RKO (cell line): Measurements from ENCODE around the gene TPSB2.

ENCODE experiments used
- DNase-seq: peaks from one replicate; pipeline ENCODE4 v3.0.0-alpha.2; 2016; ENCODE audit warnings: low spot score

Gene TPSB2

DNA sequence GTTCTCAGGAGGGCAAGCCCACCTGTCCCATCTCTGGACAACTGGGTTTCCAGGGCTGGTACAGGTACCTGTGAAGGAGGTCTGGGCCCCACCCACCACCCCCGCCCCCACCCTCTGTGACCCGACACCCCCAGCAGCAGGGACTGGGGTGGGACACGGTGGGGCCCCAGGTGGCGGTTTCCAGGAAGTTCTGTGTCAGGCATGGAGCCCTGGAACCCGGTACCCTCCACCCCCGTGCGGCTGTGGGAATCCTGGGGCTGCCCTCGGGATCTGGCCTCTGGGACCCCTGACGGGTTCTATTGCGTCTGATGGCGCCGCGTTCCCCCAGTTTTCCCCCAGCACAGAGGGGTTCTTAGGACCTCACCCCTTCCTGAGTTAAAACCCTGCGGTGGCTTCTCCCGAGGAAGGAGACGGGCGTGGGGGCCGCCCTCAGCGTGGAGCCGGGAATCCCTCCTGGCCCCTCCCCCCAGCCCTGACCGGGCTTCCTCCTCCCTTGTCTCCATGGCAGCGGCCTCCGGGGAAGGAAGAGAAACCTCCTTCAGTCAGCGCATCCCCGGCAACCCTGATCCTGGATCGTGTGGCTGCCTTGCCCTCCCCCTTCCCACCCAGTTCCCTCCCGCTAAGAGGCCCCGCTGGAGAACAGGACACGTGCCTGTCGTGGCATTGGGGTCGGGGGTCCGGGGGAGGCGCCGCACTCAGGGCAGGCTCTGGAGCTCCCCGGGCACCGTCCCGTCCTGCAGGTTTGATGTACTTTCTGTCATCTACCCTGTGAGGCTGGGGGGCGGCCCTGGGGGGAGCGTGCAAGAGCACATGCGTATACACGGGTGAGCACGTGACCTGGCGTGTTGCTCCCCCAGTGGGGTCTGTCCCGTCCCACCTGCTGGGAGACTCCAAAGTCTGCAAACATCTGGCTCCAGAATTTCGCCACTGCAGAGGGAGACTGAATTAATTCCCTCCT, 46.8 kb downstream of the TPSB2 start:
- no peak for DNase-seq

DNA sequence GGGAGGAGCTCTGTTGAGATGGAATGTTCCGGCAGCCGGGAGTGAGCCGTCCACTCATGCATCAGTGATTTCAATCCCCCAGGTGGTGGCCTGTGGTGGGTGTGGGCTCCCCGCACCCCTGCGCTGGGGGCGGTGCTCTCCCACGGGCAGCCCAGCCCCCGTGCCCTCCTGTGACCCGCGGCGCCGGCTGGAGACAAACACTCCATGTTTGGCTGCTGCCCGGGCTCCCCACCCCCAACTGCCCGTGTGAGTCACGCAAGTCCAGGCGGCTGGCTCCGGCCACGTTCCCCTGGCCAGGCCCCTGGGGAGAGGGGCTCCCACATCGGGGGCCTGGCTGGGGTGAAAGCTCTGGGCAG, 47.7 kb downstream of the TPSB2 start:
- no peak for DNase-seq

DNA sequence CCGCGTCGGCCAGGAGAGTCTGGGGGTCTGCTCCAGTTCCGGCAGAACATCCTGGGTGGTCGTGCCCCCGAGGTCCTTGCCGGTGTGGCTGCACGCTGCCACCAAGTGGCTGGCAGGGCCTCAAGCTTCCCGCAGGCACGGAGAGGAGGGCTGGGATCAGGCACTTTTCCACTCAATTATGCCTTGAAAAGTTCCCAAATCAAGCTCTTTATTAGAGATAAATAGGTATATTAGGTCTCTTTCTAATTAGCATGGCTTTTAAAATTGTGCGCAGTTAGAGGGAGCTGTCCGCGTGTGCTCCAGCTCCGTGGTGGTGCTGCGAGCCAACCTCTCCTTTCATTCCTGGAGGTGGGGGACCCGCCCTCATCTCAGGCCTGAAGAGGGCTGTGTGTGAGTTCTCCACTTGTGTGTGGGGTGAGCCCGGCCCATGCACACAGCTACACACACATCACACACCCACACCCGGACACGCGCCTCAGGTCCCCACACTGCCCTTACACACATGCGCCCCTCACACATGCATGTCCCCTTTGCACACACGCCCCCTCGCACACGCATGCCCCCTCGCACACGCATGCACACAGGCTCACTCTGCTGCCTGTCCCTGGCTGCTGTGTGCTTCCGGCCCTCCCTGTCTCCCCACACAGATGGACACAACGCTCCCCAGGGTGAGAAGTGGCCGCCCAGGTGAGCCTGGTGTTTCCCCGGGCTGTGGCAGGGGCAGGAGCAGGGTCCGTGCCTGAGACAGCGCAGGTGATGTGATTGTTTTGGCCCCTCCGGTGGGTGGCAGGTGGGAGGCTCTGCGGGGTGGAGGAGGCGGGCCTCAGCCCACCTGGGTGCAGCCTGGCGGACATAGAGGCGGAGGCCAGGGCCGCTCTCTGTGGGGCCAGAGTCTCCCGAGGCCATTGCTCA, 48.3 kb downstream of the TPSB2 start:
- DNase-seq, result no peak

DNA sequence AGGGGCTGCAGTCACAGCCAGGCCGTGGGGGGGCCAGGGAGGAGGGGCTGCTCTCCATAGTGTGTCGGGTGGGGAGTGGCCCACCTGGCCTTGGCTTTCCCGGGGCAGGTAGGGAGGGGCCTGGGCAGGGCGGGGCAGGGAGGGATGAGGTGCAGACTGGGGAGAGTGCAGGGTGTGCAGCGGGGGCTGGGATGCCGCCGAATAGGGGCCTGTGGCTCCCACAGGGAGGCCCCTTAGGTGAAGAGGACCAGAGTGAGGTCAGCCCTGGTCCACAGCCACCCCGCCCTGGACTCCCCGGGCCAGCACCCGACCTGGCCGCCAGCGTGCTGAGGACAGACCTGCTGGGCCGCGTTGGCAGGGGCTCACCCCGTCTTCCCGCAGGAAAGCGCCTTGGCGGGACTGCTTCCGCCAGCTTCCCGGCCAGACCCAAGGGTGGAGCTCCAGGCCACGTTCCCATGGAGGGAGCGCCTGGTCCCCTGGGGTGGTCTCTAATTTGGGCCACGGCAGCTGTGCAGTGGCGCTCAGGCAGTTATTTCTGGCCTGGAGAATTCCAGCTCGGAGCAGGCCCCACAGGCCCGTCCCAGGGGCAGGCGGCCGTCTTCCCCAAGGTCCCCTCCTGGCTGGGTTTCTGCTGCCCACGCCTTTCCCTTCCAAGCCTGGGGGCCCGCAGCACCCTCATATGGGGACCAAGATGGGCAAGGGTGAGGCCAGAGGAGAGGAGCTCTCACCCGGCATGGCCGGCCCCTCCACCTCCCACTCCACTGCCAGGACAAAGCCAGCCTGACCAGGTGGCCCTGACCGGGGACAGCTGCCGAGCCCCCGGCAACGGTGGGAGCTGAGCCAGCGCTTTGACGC, 49.2 kb downstream of the TPSB2 start:
- no peak for DNase-seq
